Trophoblast cell (in vitro differentiated cells and primary cell): ENCODE measurements around the gene ASPDH.

ENCODE experiments used
- DNase-seq, 2 donors: peaks; one replicate each; pipeline ENCODE4 v3.0.0-alpha.2; 2016
- H2AFZ ChIP-seq: 2 replicates; pipeline ENCODE4 v1.6.1; 2013; ENCODE audit warnings: low read length, moderate library complexity, mild to moderate bottlenecking; ENCODE audit not compliant: insufficient read depth, poor library complexity
- H2AK5ac ChIP-seq: 2 replicates; pipeline ENCODE4 v1.6.1; 2013; ENCODE audit warnings: mild to moderate bottlenecking, low read length
- H2BK120ac ChIP-seq: 2 replicates; pipeline ENCODE4 v1.6.1; 2013; ENCODE audit warnings: low read length, mild to moderate bottlenecking, moderate library complexity; ENCODE audit not compliant: insufficient read depth, poor library complexity
- H2BK12ac ChIP-seq: 2 replicates; pipeline ENCODE4 v1.6.1; 2013; ENCODE audit warnings: mild to moderate bottlenecking, low read length, moderate library complexity
- H2BK5ac ChIP-seq: 2 replicates; pipeline ENCODE4 v1.6.1; 2013; ENCODE audit warnings: low read length, low read depth, moderate library complexity, mild to moderate bottlenecking; ENCODE audit not compliant: poor library complexity
- H3K14ac ChIP-seq: 2 replicates; pipeline ENCODE4 v1.6.1; 2013; ENCODE audit warnings: mild to moderate bottlenecking, low read length
- H3K18ac ChIP-seq: 2 replicates; pipeline ENCODE4 v1.6.1; 2013; ENCODE audit warnings: mild to moderate bottlenecking, low read length
- H3K23ac ChIP-seq: 2 replicates; pipeline ENCODE4 v1.6.1; 2013; ENCODE audit warnings: low read length
- H3K27ac ChIP-seq: 2 replicates; pipeline ENCODE4 v1.5.1; 2013; ENCODE audit warnings: low read depth, mild to moderate bottlenecking, inconsistent platforms, low read length, moderate library complexity
- H3K27me3 ChIP-seq: 2 replicates; pipeline ENCODE4 v1.6.1; 2013; ENCODE audit warnings: inconsistent platforms, mild to moderate bottlenecking, low read length, moderate library complexity; ENCODE audit not compliant: insufficient read depth
- H3K36me3 ChIP-seq, 2 experiments: 1 replicate in 1 of 2; 2 replicates in 1 of 2; pipeline ENCODE4 v1.6.1; 2013; ENCODE audit warnings: low read length in 2 of 2, mild to moderate bottlenecking in 2 of 2, moderate library complexity in 1 of 2; ENCODE audit not compliant: insufficient read depth in 2 of 2, control insufficient read depth in 1 of 2
- H3K4ac ChIP-seq: 2 replicates; pipeline ENCODE4 v1.6.1; 2013; ENCODE audit warnings: low read depth, mild to moderate bottlenecking, low read length, moderate library complexity
- H3K4me1 ChIP-seq, 2 experiments: 1 replicate in 1 of 2; 2 replicates in 1 of 2; pipeline ENCODE4 v1.6.1; 2013; ENCODE audit warnings: low read length in 2 of 2, mild to moderate bottlenecking in 2 of 2, moderate library complexity in 1 of 2; ENCODE audit not compliant: insufficient read depth in 2 of 2, control insufficient read depth in 1 of 2
- H3K4me2 ChIP-seq: 2 replicates; pipeline ENCODE4 v1.6.1; 2013; ENCODE audit warnings: inconsistent platforms, mild to moderate bottlenecking, low read length, moderate library complexity
- H3K4me3 ChIP-seq: 2 replicates; pipeline ENCODE4 v1.5.1; 2013; ENCODE audit warnings: mild to moderate bottlenecking, low read depth, low read length, inconsistent platforms
- H3K79me1 ChIP-seq: one replicate; pipeline ENCODE4 v1.6.1; 2013; ENCODE audit warnings: low read length
- H3K79me2 ChIP-seq: 2 replicates; pipeline ENCODE4 v1.6.1; 2013; ENCODE audit warnings: low read length, mild to moderate bottlenecking; ENCODE audit not compliant: control insufficient read depth, insufficient read depth, poor library complexity
- H3K9ac ChIP-seq: 2 replicates; pipeline ENCODE4 v1.6.1; 2013; ENCODE audit warnings: mild to moderate bottlenecking, low read length
- H3K9me3 ChIP-seq: 2 replicates; pipeline ENCODE4 v1.6.1; 2013; ENCODE audit warnings: low read depth, mild to moderate bottlenecking, control low read depth, inconsistent platforms, low read length; ENCODE audit not compliant: insufficient read depth
- H4K12ac ChIP-seq: 2 replicates; pipeline ENCODE4 v1.6.1; 2013; ENCODE audit warnings: low read depth, mild to moderate bottlenecking, low read length, moderate library complexity
- H4K8ac ChIP-seq: 2 replicates; pipeline ENCODE4 v1.6.1; 2013; ENCODE audit warnings: low read depth, mild to moderate bottlenecking, low read length, moderate library complexity
- H4K91ac ChIP-seq: one replicate; pipeline ENCODE4 v1.6.1; 2013; ENCODE audit warnings: low read depth, mild to moderate bottlenecking, low read length, moderate library complexity
- WGBS: extraction: QIAGEN DNeasy Blood & Tissue Kit; methylation state at CpG from one replicate; pipeline ENCODE4 v1.1.7; 2013; ENCODE audit warnings: missing lambda C conversion rate; ENCODE audit not compliant: insufficient read length, insufficient coverage; ENCODE audit errors: extremely low coverage; 5-methylcytosine and 5-hydroxymethylcytosine counted together

The ASPDH gene

DNA sequence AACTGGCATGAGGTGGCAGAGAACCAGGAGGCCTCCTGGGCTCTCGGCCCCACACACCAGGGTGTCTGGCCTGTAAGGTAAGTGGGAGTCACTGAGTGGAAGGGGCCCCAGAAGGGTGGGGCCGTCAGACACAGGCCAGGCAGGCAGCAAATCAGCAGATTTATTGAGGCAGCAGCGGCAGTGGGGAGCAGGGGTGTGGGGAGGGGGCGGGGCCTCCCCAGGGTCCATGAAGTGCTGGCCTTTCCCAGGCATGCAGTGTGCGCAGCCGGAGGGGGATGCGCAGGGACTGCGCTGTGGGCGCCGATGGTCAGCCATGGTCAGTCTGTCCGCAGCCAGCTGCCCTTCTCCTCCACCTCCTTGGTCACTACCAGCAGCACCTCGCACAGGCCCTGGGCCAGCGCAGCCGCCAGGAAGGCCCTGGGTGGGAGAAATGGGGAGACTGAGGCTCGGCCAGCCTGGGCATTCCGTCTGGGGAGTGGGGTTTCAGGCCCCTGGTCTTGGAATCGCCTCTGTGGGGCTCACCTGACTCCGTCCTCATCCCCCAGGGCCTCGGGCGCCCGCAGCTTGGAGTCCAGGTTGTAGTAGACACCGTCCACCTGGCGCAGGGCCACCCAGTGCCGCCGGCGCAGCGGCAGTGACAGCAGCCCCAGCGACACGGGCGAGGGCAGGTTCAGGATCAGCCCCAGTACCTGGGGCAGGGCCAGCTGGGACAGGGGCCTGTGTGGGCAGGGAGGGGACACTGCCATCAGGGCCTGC is 7.7 kb downstream of the ASPDH start:
- H3K14ac ChIP-seq: no peak overlapping the region
- no peak overlapping the region for H3K23ac ChIP-seq
- no peak overlapping the region for H2BK5ac ChIP-seq
- peak overlapping the region; percentile 8 for H2BK12ac ChIP-seq
- H3K79me2 ChIP-seq: peaks cover 5% of the 10 kb centered on the region
- no peak for DNase-seq
- H3K18ac ChIP-seq: no peak overlapping the region
- H4K12ac ChIP-seq: no peak overlapping the region
- H3K27ac ChIP-seq: no peak overlapping the region
- no peak overlapping the region for H2AK5ac ChIP-seq
- no peak overlapping the region for H3K4me2 ChIP-seq
- no peak overlapping the region for H4K8ac ChIP-seq
- H2BK120ac ChIP-seq: no peak overlapping the region
- no peak overlapping the region for H3K4ac ChIP-seq
- H3K36me3 ChIP-seq: peaks cover 5 to 6% of the 10 kb centered on the region in 2 experiments
- no peaks in the 10 kb centered on the region for H3K9me3 ChIP-seq
- no peak overlapping the region for H4K91ac ChIP-seq
- H3K4me1 ChIP-seq: peaks cover 12 to 15% of the 10 kb centered on the region in 2 experiments
- H2AFZ ChIP-seq: no peak overlapping the region
- WGBS: no CpG with 5 or more reads among the region's 30 CpGs
- H3K9ac ChIP-seq: no peak overlapping the region
- H3K4me3 ChIP-seq: no peak overlapping the region
- H3K79me1 ChIP-seq: peaks cover 14% of the 10 kb centered on the region
- H3K27me3 ChIP-seq: no peaks in the 10 kb centered on the region

DNA sequence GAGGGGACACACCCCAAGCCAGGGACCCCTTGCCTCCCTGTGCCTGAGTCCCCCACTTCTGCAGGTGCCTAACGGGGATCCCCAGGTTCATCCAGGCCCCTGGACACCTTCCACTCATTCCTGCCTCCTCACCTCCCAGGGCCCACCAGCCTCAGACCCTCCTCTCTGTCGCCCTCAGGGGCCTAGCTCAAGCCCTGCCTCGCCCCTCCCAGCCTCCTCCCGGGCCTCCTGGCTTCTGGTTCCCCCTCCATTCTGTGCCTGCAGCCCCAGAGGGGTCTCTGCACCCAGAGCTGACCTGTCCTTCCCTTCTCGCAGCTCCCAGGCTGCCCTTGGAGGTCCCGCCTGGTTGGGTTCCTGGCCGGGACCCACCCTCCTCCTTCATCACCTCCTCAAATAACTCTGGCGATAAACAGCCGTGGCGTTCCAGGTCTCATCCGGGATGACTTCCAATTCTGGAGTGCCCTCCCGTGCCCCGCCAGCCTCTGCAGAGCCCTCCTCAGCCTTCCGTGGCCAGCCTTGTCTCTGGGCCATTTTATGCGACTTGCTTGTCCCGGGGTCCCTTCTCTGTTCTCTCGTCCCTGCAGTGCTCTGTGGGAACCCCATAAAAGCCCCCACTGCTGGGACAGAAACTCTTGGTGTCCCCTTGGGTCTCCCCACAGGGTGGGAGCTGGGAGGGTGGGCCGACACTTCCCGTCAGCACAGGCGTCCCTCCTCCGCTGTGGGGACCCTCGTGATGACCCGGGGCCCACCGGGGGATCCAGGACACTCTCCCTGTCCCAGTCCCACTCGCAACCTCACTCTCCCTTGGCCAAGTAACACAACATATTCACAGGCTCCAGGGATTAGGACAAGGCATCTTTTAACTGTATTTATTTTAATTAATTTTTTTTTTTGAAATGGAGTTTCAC is 11.9 kb downstream of the ASPDH start:
- peaks cover 5 to 6% of the 10 kb centered on the region in 2 experiments for H3K36me3 ChIP-seq
- peak overlapping the region; percentile 7 for H3K4me3 ChIP-seq
- H2BK120ac ChIP-seq: peak overlapping the region; percentile 88
- peak overlapping the region; percentile 27 for H3K18ac ChIP-seq
- no peak overlapping the region for H4K12ac ChIP-seq
- H3K27me3 ChIP-seq: no peaks in the 10 kb centered on the region
- H3K14ac ChIP-seq: peak overlapping the region; percentile 54
- peaks cover 27% of the 10 kb centered on the region for H3K79me1 ChIP-seq
- no peak for DNase-seq
- H3K4me2 ChIP-seq: peak overlapping the region; percentile 38
- H2BK5ac ChIP-seq: peak overlapping the region; percentile 15
- H2AK5ac ChIP-seq: peak overlapping the region; percentile 36
- no peak overlapping the region for H3K23ac ChIP-seq
- H2AFZ ChIP-seq: no peak overlapping the region
- WGBS: no CpG with 5 or more reads among the region's 25 CpGs
- peak overlapping the region; percentile 39 for H4K8ac ChIP-seq
- peaks cover 3% of the 10 kb centered on the region for H3K79me2 ChIP-seq
- H2BK12ac ChIP-seq: peak overlapping the region; percentile 58
- H3K4me1 ChIP-seq: peaks cover 17 to 23% of the 10 kb centered on the region in 2 experiments
- peak overlapping the region; percentile 60 for H3K27ac ChIP-seq
- H4K91ac ChIP-seq: peak overlapping the region; percentile 83
- peak overlapping the region; percentile 20 for H3K4ac ChIP-seq
- H3K9me3 ChIP-seq: no peaks in the 10 kb centered on the region
- H3K9ac ChIP-seq: peak overlapping the region; percentile 16

DNA sequence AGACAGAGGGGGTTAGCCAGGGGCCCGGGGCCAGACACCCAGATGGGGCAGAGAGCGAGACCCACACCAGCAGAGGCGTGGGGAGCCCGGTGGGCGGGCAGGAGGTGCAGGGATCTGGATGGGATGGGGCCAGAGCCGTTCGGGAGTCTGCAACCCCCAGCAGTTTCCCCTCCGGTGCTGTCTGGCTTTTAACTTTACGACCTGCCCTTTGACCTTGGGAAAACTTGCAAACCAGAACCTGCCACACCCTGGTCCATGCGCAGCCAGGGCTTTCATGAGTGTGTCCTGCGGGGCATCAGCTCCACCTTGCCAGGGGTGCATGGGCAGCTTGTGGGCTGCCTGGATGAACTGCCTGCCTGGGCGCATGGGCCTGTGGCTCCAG is 12.5 kb downstream of the ASPDH start:
- H4K12ac ChIP-seq: no peak overlapping the region
- peaks cover 3 to 4% of the 10 kb centered on the region in 2 experiments for H3K36me3 ChIP-seq
- H2AFZ ChIP-seq: no peak overlapping the region
- peaks cover 27% of the 10 kb centered on the region for H3K79me1 ChIP-seq
- H3K27ac ChIP-seq: peak overlapping the region; percentile 75
- H3K18ac ChIP-seq: peak overlapping the region; percentile 27
- peak overlapping the region; percentile 20 for H3K4ac ChIP-seq
- peak overlapping the region; percentile 38 for H3K4me2 ChIP-seq
- no peaks in the 10 kb centered on the region for H3K27me3 ChIP-seq
- H2BK120ac ChIP-seq: peak overlapping the region; percentile 88
- H3K9me3 ChIP-seq: no peaks in the 10 kb centered on the region
- no peak overlapping the region for H3K23ac ChIP-seq
- H2BK5ac ChIP-seq: peak overlapping the region; percentile 37
- H3K4me1 ChIP-seq: peaks cover 21 to 29% of the 10 kb centered on the region in 2 experiments
- H3K14ac ChIP-seq: peak overlapping the region; percentile 54
- H4K8ac ChIP-seq: peak overlapping the region; percentile 8
- H3K79me2 ChIP-seq: peaks cover 3% of the 10 kb centered on the region
- H3K9ac ChIP-seq: peak overlapping the region; percentile 16
- peak overlapping the region; percentile 83 for H4K91ac ChIP-seq
- no peak for DNase-seq
- no CpG with 5 or more reads among the region's 12 CpGs for WGBS
- peak overlapping the region; percentile 58 for H2BK12ac ChIP-seq
- H3K4me3 ChIP-seq: peak overlapping the region; percentile 7
- H2AK5ac ChIP-seq: no peak overlapping the region

DNA sequence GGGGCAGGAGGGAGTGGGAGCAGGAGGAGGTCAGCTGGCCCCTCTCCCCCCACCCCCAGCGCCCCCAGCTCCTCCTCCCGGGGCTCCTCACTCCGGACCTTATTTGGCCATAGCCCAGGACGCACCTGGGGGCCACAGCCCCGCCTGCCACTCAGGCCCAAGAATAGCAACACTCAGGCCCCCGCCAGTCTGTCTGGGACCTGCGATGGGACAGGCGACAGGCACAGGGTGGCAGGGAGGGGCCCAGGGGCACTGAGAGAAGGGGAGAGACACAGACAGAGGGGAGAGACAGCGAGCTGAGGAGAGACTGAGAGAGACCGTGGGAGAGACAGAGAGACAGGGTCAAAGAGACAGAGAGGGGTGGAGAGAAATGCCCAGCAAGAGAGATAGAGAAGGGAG is 13.0 kb downstream of the ASPDH start:
- Histone ChIP-seq H4K8ac (peak overlapping the region; percentile 8), H2BK5ac (peak overlapping the region; percentile 37), H3K14ac (peak overlapping the region; percentile 22), H2AFZ (no peak overlapping the region), H2BK120ac (peak overlapping the region; percentile 65), H3K4me2 (peak overlapping the region; percentile 37), H3K9ac (no peak overlapping the region), H3K18ac (no peak overlapping the region), H2BK12ac (peak overlapping the region; percentile 1), H2AK5ac (peak overlapping the region; percentile 55), H3K4ac (peak overlapping the region; percentile 7), H3K27ac (peak overlapping the region; percentile 75), H3K4me3 (no peak overlapping the region), H3K79me2 (peaks cover 3% of the 10 kb centered on the region), H3K4me1 (peaks cover 23 to 30% of the 10 kb centered on the region in 2 experiments), H3K36me3 (peaks cover 0 to 2% of the 10 kb centered on the region in 2 experiments), H3K79me1 (peaks cover 27% of the 10 kb centered on the region), H4K91ac (peak overlapping the region; percentile 97), H3K9me3 (no peaks in the 10 kb centered on the region), H4K12ac (no peak overlapping the region), H3K27me3 (no peaks in the 10 kb centered on the region), H3K23ac (no peak overlapping the region)
- no CpG with 5 or more reads among the region's 10 CpGs for WGBS
- no peak for DNase-seq
